IPS-20b (cell line): ENCODE measurements around the gene RERE.
"Not testable (repeated sequence)": the region's sequence is repeated elsewhere in the genome, so short reads cannot be mapped to it uniquely, and the experiment has no call there.

ENCODE experiments used
- H3K27ac ChIP-seq: one replicate; pipeline ENCODE4 v1.5.1; 2013; ENCODE audit warnings: low read length
- H3K27me3 ChIP-seq: 2 replicates; pipeline ENCODE4 v1.6.1; 2013; ENCODE audit warnings: mild to moderate bottlenecking, low read length, inconsistent platforms; ENCODE audit not compliant: insufficient read depth
- H3K36me3 ChIP-seq: 2 replicates; pipeline ENCODE4 v1.6.1; 2013; ENCODE audit warnings: low read depth, mild to moderate bottlenecking, inconsistent platforms, low read length, moderate library complexity; ENCODE audit not compliant: insufficient read depth
- H3K4me1 ChIP-seq: 2 replicates; pipeline ENCODE4 v1.6.1; 2013; ENCODE audit warnings: mild to moderate bottlenecking, control low read depth, inconsistent platforms, low read length, moderate library complexity; ENCODE audit not compliant: insufficient read depth
- H3K4me3 ChIP-seq: 2 replicates; pipeline ENCODE4 v1.5.1; 2013; ENCODE audit warnings: mild to moderate bottlenecking, low read length, inconsistent platforms
- H3K9ac ChIP-seq: 2 replicates; pipeline ENCODE4 v1.6.1; 2013; ENCODE audit warnings: low read depth, mild to moderate bottlenecking, inconsistent platforms, low read length, moderate library complexity
- H3K9me3 ChIP-seq: 2 replicates; pipeline ENCODE4 v1.6.1; 2013; ENCODE audit warnings: mild to moderate bottlenecking, low read depth, low read length, inconsistent platforms; ENCODE audit not compliant: insufficient read depth

RERE gene

GRCh38 chr1:8619917-8620502, 197.4 kb downstream of the RERE start:
- H3K4me1 ChIP-seq, H3K27ac ChIP-seq, H3K9me3 ChIP-seq, H3K4me3 ChIP-seq, H3K36me3 ChIP-seq, H3K9ac ChIP-seq, H3K27me3 ChIP-seq: not testable (repeated sequence)

- H3K27me3 ChIP-seq, H3K36me3 ChIP-seq, H3K4me3 ChIP-seq, H3K9ac ChIP-seq, H3K9me3 ChIP-seq, H3K4me1 ChIP-seq, H3K27ac ChIP-seq: not testable (repeated sequence)
Measured at GRCh38 chr1:8619419-8619818, 198.0 kb downstream of the RERE start.

GRCh38 chr1:8616791-8617190, 200.6 kb downstream of the RERE start:
- H3K9me3 ChIP-seq, H3K27ac ChIP-seq, H3K9ac ChIP-seq, H3K4me3 ChIP-seq, H3K4me1 ChIP-seq, H3K27me3 ChIP-seq: not testable (repeated sequence)
- peaks cover 18% of the 10 kb centered on the region for H3K36me3 ChIP-seq

GRCh38 chr1:8611634-8612515, 205.6 kb downstream of the RERE start:
- peaks cover 18% of the 10 kb centered on the region for H3K36me3 ChIP-seq
- not testable (repeated sequence) for H3K4me1 ChIP-seq, H3K9ac ChIP-seq, H3K27me3 ChIP-seq, H3K27ac ChIP-seq, H3K4me3 ChIP-seq, H3K9me3 ChIP-seq

GRCh38 chr1:8607906-8608305, 209.5 kb downstream of the RERE start:
- no peaks in the 10 kb centered on the region for H3K9me3 ChIP-seq
- H3K9ac ChIP-seq: no peak overlapping the region
- H3K4me3 ChIP-seq: no peak overlapping the region
- H3K27ac ChIP-seq: no peak overlapping the region
- no peaks in the 10 kb centered on the region; the same call in 1 of the 2 replicates for H3K4me1 ChIP-seq
- H3K27me3 ChIP-seq: no peaks in the 10 kb centered on the region
- peaks cover 10% of the 10 kb centered on the region for H3K36me3 ChIP-seq

- Histone ChIP-seq H3K27me3 (no peaks in the 10 kb centered on the region), H3K9ac (no peak overlapping the region), H3K27ac (no peak overlapping the region), H3K4me1 (peaks cover 9% of the 10 kb centered on the region; the same call in 1 of the 2 replicates), H3K4me3 (no peak overlapping the region), H3K36me3 (0 out of 2 replicates have a peak, but pooled peaks cover 4% of the 10 kb centered on the region), H3K9me3 (no peaks in the 10 kb centered on the region)
Measured at GRCh38 chr1:8604041-8604945, 213.1 kb downstream of the RERE start.

- Histone ChIP-seq H3K27ac (no peak overlapping the region), H3K36me3 (0 out of 2 replicates have a peak, but pooled peaks cover 4% of the 10 kb centered on the region), H3K9ac (no peak overlapping the region), H3K9me3 (no peaks in the 10 kb centered on the region), H3K27me3 (no peaks in the 10 kb centered on the region), H3K4me1 (peaks cover 13% of the 10 kb centered on the region; the same call in 1 of the 2 replicates), H3K4me3 (no peak overlapping the region)
Measured at GRCh38 chr1:8603220-8603616, 214.2 kb downstream of the RERE start.

- H3K4me1 ChIP-seq: peaks cover 13% of the 10 kb centered on the region; the same call in 1 of the 2 replicates
- no peaks in the 10 kb centered on the region for H3K9me3 ChIP-seq
- H3K9ac ChIP-seq: no peak overlapping the region
- no peaks in the 10 kb centered on the region for H3K27me3 ChIP-seq
- H3K27ac ChIP-seq: no peak overlapping the region
- peaks cover 7% of the 10 kb centered on the region; the same call in 1 of the 2 replicates for H3K36me3 ChIP-seq
- H3K4me3 ChIP-seq: no peak overlapping the region
Measured at GRCh38 chr1:8602471-8603219, 214.8 kb downstream of the RERE start.

GRCh38 chr1:8600336-8600735, 217.1 kb downstream of the RERE start:
- Histone ChIP-seq H3K27ac (no peak overlapping the region), H3K4me3 (no peak overlapping the region), H3K9me3 (no peaks in the 10 kb centered on the region), H3K9ac (no peak overlapping the region; the same call in 1 of the 2 replicates), H3K27me3 (no peaks in the 10 kb centered on the region), H3K4me1 (peaks cover 13% of the 10 kb centered on the region; the same call in 1 of the 2 replicates), H3K36me3 (peaks cover 9% of the 10 kb centered on the region; the same call in 1 of the 2 replicates)

- no peaks in the 10 kb centered on the region for H3K9me3 ChIP-seq
- peaks cover 9% of the 10 kb centered on the region; the same call in 1 of the 2 replicates for H3K36me3 ChIP-seq
- peaks cover 13% of the 10 kb centered on the region; the same call in 1 of the 2 replicates for H3K4me1 ChIP-seq
- peak overlapping the region; percentile 8; the same call in 1 of the 2 replicates for H3K9ac ChIP-seq
- H3K27me3 ChIP-seq: no peaks in the 10 kb centered on the region
- no peak overlapping the region for H3K27ac ChIP-seq
- no peak overlapping the region for H3K4me3 ChIP-seq
Measured at GRCh38 chr1:8599646-8600212, 217.7 kb downstream of the RERE start.
